Activated CD4-positive, alpha-beta memory T cell treated with anti-CD3 and anti-CD28 coated beads for 36 hours (primary cell): ENCODE data around the gene DIS3L2. TPM values are rescaled to one million over a fixed set of nuclear protein-coding genes. Genes with fewer than 3 reads are reported as not detected.
"Not testable (repeated sequence)": the region's sequence is repeated elsewhere in the genome, so short reads cannot be mapped to it uniquely, and the experiment has no call there.

Experiments used
- CTCF ChIA-PET: fragments of 350-600 bp; sonication (Branson Sonifier 250); formaldehyde crosslinking; loops from one replicate; lab custom pipeline; 2021; ENCODE audit warnings: antibody characterized with exemption, inconsistent platforms; lab: Charles Lee
- POLR2A ChIA-PET: fragments of 350-600 bp; sonication (Branson Sonifier 250); formaldehyde crosslinking; loops from one replicate; lab custom pipeline; 2021; ENCODE audit warnings: antibody characterized with exemption; lab: Charles Lee
- DNase-seq: peaks from one replicate; pipeline ENCODE4 v3.0.0-alpha.2; 2020
- H3K27ac Mint-ChIP-seq: one replicate; pipeline ENCODE4 v1.8.0; 2021; ENCODE audit warnings: mixed read lengths
- H3K27me3 Mint-ChIP-seq: one replicate; pipeline ENCODE4 v1.8.0; 2021; ENCODE audit warnings: mixed read lengths
- H3K36me3 Mint-ChIP-seq: one replicate; pipeline ENCODE4 v1.8.0; 2021; ENCODE audit warnings: mixed read lengths
- H3K4me1 Mint-ChIP-seq: one replicate; pipeline ENCODE4 v1.8.0; 2021; ENCODE audit warnings: low read depth, mixed read lengths
- H3K4me3 Mint-ChIP-seq: one replicate; pipeline ENCODE4 v1.8.0; 2021; ENCODE audit warnings: mild to moderate bottlenecking, mixed read lengths
- H3K9me3 Mint-ChIP-seq: one replicate; pipeline ENCODE4 v1.8.0; 2021; ENCODE audit warnings: mixed read lengths
- intact Hi-C: fragments of 100-400 bp; cut with micrococcal nuclease; formaldehyde crosslinking; loops from one replicate; pipeline ENCODE4 v1.15.1; 2023
- total RNA-seq, 2 experiments: library from RNA; stranded (reverse); gene quantifications; one replicate each; pipeline ENCODE4 v1.2.3, GENCODE V29; 2021

DIS3L2 gene
- total RNA-seq, 2 experiments from 2014 or later: 20.5 to 25.7 TPM

DNA sequence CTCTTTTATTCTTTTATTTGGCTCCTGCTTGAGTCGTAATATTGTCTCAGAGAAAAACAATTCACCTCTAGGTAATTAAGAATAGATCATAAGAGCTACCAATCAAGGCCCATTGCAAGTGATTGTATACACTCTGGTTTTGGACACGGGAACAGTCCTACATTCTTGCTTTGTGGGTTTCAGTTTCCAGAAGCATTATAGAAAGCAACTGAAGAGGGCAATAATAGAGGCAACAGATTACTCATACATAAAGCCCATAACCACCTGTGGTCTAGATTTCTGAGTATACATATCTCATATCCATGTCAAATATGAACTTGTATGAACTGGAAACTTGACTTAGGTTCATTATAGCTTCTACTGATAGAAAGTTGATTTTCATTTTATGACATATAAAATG lies 65.4 kb downstream of the DIS3L2 start:
- DNase-seq: no peak
- H3K36me3 Mint-ChIP-seq: peaks cover 49% of the 10 kb centered on the region
- intact Hi-C loops: loop anchor here (1.0 to 5.0 kb wide), 3 partner anchors 31 to 290 kb away; no protein-coding TSS in a partner anchor

DNA sequence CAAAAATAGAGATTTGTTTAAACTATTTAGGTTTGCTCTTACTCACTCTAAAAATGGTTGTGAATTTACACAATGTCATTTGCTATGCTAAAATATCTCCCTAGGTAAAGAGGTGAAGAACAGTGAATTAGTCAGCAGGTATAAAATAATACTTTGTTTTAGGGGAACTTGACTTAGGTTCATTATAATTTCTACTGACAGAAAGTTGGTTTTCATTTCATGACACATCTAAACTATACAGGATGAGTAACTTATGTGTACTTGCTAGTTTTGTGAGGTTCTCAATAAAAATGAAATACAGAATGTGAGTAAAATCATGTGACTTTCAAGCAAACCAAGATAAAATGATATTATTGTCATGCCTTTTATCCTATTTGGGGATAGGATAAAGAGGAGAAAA lies 66.0 kb downstream of the DIS3L2 start:
- Mint-ChIP-seq H3K9me3 (peaks cover 4% of the 10 kb centered on the region), H3K4me3 (no peak overlapping the region), H3K27me3 (peaks cover 2% of the 10 kb centered on the region), H3K27ac (peak overlapping the region; percentile 40), H3K36me3 (peaks cover 55% of the 10 kb centered on the region), H3K4me1 (peaks cover 30% of the 10 kb centered on the region)
- POLR2A ChIA-PET: interaction anchor here (1.0 to 1.6 kb wide), 3 partner anchors 31 to 66 kb away, joined by 3 to 10 read pairs (median 3); no protein-coding TSS in a partner anchor
- intact Hi-C loops: loop anchor here (1.0 to 5.0 kb wide), 3 partner anchors 31 to 290 kb away; no protein-coding TSS in a partner anchor
- DNase-seq: no peak
- CTCF ChIA-PET: interaction anchor here (1.5 to 3.4 kb wide), 2 partner anchors 31 to 115 kb away, joined by 3 to 13 read pairs; no protein-coding TSS in a partner anchor

More for the DNA sequence above, 65.4 kb downstream of the DIS3L2 start:
- Mint-ChIP-seq H3K4me3 (no peak overlapping the region), H3K9me3 (peaks cover under 1% of the 10 kb centered on the region), H3K27ac (peak overlapping the region; percentile 40), H3K4me1 (peaks cover 30% of the 10 kb centered on the region), H3K27me3 (peaks cover 2% of the 10 kb centered on the region)
- CTCF ChIA-PET: interaction anchor here (0.6 to 3.4 kb wide), 5 partner anchors 31 to 1207 kb away, joined by 3 to 13 read pairs (median 3); no protein-coding TSS in a partner anchor
- POLR2A ChIA-PET: interaction anchor here (1.0 to 1.6 kb wide), 3 partner anchors 28 to 66 kb away, joined by 3 to 10 read pairs (median 3); no protein-coding TSS in a partner anchor

DNA sequence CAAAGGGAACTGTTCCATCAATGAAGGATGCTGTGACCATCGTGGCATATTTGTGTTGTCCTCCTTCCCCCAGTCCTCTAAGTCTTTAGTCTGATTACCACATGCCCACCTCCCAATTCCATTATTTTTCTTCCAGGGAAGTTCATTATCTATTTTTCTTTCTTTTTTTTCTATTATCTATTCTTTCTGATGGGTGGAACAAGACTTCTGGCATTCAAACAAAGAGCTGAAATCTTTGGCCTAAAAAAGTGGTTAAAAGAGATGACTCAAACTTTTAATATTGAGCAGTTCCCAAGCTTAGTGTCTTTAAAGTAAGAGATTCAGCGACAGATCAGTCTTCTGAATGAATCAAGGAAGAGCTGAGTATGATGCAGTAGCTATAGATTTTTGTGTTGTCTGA lies 66.6 kb downstream of the DIS3L2 start:
- Mint-ChIP-seq H3K27ac (no peak overlapping the region), H3K27me3 (peaks cover 2% of the 10 kb centered on the region), H3K4me1 (peaks cover 30% of the 10 kb centered on the region), H3K4me3 (no peak overlapping the region), H3K9me3 (peaks cover 4% of the 10 kb centered on the region), H3K36me3 (peaks cover 57% of the 10 kb centered on the region)
- DNase-seq: no peak
- ChIA-PET POLR2A (interaction anchor here (1.0 kb wide), 1 partner anchor 30 kb away, joined by 3 read pairs; no protein-coding TSS in a partner anchor), CTCF (interaction anchor here (1.1 to 3.4 kb wide), 3 partner anchors 30 to 114 kb away, joined by 3 to 13 read pairs (median 3); no protein-coding TSS in a partner anchor)
- intact Hi-C loops: loop anchor here (5.0 kb wide), 1 partner anchor 289 kb away; no protein-coding TSS in a partner anchor

DNA sequence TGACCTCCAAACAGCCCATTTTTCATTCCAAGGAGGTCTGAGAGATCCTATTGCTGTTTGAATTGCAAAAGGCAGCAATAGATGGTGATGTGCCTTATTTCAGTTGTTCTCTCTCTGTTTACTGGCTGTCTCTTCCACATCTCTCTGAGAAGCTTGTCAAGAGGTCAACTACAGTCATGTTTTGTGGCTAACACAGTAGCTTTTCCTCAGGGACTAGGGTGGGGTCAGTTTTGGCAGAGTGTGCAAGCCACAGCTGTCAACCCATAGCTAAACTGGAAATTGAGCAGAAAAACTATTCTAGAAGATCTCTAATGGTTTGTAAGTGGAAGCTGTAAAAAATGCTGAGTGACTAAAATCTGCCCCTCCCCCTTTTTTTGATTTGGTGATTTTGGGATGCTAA lies 67.1 kb downstream of the DIS3L2 start:
- H3K27me3 Mint-ChIP-seq: peaks cover 2% of the 10 kb centered on the region
- peaks cover 4% of the 10 kb centered on the region for H3K9me3 Mint-ChIP-seq
- ChIA-PET CTCF (interaction anchor here (1.1 to 3.4 kb wide), 3 partner anchors 30 to 113 kb away, joined by 3 to 13 read pairs (median 3); no protein-coding TSS in a partner anchor), POLR2A (interaction anchor here (1.0 kb wide), 1 partner anchor 29 kb away, joined by 3 read pairs; no protein-coding TSS in a partner anchor)
- DNase-seq: no peak
- H3K4me1 Mint-ChIP-seq: peaks cover 30% of the 10 kb centered on the region
- no peak overlapping the region for H3K4me3 Mint-ChIP-seq
- intact Hi-C loops: loop anchor here (5.0 kb wide), 1 partner anchor 289 kb away; no protein-coding TSS in a partner anchor
- no peak overlapping the region for H3K27ac Mint-ChIP-seq
- peaks cover 63% of the 10 kb centered on the region for H3K36me3 Mint-ChIP-seq

DNA sequence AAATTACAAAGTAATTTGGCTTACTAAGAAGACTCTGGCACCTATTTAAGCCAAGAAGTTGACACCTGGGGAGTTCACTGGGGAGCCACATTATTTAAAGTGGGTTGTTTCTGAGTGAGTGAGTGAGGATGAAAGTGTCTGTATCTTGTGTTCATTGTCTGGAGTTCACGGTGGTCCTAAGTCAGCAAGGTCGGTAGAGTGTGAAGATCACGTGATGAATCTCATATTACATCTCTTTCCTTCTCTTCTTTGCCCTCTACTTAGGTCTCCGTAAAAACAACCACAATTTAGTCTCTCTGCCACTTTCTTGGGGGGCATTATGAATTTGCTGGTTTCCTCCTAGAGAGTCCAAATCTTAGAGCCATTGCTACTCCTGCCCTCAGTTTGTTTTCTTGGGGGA lies 67.8 kb downstream of the DIS3L2 start:
- DNase-seq: no peak
- intact Hi-C loops: loop anchor here (5.0 kb wide), 1 partner anchor 288 kb away; no protein-coding TSS in a partner anchor
- Mint-ChIP-seq H3K4me1 (peaks cover 30% of the 10 kb centered on the region), H3K4me3 (no peak overlapping the region), H3K9me3 (peaks cover 5% of the 10 kb centered on the region), H3K27me3 (peaks cover 2% of the 10 kb centered on the region), H3K36me3 (peaks cover 68% of the 10 kb centered on the region), H3K27ac (no peak overlapping the region)
- POLR2A ChIA-PET: no interaction called here
- CTCF ChIA-PET: interaction anchor here (1.1 to 1.5 kb wide), 2 partner anchors 104 to 113 kb away, joined by 3 read pairs; no protein-coding TSS in a partner anchor

DNA sequence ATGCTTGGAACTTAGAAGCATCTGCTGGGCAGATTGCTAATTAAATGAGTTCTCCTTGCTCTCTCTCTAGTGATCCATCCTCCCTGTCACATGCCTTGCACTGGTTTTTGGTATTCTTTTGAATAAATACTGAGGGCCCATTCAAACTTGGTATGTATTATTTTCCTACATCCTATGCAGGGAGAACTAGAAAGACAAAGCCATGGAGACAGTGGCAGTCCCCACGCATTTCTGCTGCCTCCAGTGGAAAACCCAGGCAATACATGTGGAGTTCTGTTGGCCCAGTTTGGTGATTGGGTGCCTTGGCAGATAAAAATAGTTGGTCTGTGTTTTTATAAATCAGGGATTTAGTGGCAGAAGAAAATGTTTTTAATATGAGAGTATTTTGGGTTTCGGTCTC lies 68.7 kb downstream of the DIS3L2 start:
- Mint-ChIP-seq H3K27ac (no peak overlapping the region), H3K27me3 (peaks cover 2% of the 10 kb centered on the region), H3K9me3 (peaks cover 12% of the 10 kb centered on the region), H3K4me3 (no peak overlapping the region), H3K4me1 (peaks cover 30% of the 10 kb centered on the region), H3K36me3 (peaks cover 71% of the 10 kb centered on the region)
- ChIA-PET CTCF (no interaction called here), POLR2A (no interaction called here)
- intact Hi-C loops: no loop called here
- DNase-seq: no peak

DNA sequence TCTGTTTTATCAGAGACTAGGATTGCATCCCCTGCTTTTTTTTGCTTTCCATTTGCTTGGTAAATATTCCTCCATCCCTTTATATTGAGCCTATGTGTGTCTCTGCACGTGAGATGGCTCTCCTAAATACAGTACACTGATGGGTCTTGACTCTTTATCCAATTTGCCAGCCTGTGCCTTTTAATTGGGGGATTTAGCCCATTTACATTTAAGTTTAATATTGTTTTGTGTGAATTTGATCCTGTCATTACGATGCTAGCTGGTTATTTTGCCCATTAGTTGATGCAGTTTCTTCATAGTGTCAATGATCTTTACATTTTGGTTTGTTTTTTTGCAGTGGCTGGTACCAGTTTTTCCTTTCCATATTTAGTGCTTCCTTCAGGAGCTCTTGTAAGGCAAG lies 73.8 kb downstream of the DIS3L2 start:
- Mint-ChIP-seq H3K36me3 (peaks cover 65% of the 10 kb centered on the region), H3K9me3 (peaks cover 19% of the 10 kb centered on the region)
- POLR2A ChIA-PET, H3K4me3 Mint-ChIP-seq, CTCF ChIA-PET, H3K27ac Mint-ChIP-seq, H3K4me1 Mint-ChIP-seq, intact Hi-C loops, DNase-seq, H3K27me3 Mint-ChIP-seq: not testable (repeated sequence)

DNA sequence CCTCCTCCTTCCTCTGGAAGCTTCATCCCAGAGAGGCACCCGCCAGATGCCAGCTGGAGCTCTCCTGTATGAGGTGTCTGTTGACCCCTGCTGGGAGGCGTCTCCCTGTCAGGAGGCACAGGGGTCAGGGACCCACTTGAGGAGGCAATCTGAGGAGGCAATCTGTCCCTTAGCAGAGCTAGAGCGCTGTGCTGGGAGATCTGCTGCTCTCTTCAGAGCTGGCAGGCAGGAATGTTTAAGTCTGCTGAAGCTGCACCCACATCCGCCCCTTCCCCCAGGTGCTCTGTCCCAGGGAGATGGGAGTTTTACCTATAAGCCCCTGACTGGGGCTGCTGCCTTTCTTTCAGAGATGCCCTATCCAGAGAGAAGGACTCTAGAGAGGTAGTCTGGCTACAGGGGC lies 75.4 kb downstream of the DIS3L2 start:
- H3K4me3 Mint-ChIP-seq, DNase-seq, H3K4me1 Mint-ChIP-seq, POLR2A ChIA-PET, intact Hi-C loops, H3K27me3 Mint-ChIP-seq, H3K27ac Mint-ChIP-seq, CTCF ChIA-PET: not testable (repeated sequence)
- Mint-ChIP-seq H3K9me3 (peaks cover 18% of the 10 kb centered on the region), H3K36me3 (peaks cover 51% of the 10 kb centered on the region)

DNA sequence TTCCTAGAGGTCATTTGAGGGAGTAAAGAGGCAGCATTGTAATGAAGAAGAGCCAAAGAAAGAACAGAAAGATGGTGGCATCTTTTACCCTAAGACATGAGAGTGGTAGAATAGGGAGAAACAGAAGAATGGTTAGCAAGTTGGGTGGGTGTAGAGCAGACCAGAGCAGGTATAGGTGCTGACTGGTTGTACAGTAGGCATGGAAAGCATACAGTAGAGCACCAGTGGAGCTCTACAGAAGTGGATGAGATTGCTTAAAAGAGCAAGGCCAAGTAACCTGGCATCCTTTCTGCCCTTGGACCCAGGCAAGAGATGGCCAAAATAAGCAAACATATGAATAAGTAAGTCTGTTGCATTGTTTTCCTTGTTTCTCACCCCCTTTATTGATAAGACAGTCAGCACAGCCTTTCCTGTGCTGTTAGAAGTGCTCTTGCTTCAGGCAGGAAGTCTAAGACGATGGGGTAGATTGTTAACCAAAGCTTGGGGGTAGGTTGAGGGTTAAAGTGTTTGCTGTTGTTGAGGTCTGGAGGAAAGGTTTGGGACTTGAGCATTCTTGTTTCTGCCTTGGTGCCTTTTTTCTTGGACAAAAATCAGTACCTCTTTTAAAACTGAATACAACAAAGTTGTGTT lies 76.9 kb downstream of the DIS3L2 start:
- no peak for DNase-seq
- Mint-ChIP-seq H3K36me3 (peaks cover 41% of the 10 kb centered on the region), H3K27me3 (no peaks in the 10 kb centered on the region), H3K9me3 (peaks cover 15% of the 10 kb centered on the region), H3K4me1 (peaks cover 14% of the 10 kb centered on the region), H3K27ac (no peak overlapping the region), H3K4me3 (no peak overlapping the region)
- ChIA-PET CTCF (no interaction called here), POLR2A (no interaction called here)
- intact Hi-C loops: no loop called here

DNA sequence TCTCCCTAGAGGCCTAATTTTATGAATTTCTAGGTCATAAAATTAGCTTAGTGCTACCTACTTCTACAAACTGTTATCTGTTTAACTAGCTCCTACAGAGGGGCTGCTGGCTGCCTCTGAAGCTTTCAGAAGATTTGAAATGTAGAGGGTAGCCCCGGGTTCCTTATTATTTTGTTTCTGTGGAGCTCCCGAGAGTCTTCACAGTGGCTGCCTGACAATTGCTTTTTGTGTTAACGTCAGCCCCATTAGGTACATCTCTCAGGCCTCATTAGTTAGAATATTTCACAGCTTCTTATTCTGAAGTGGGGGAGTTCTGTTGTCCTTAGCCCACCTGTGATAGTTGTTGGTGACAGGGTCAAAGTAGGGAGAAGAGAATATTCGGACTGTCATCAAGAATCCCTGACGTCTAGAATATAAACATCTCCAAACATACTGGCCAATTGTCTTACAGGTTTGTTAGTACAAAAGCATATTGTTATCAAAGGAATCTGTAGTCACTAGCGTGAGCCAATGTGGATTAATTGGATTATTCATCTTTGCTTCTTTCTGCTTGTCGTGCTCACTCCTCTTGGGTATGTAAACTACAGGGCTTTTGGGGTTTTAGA lies 77.5 kb downstream of the DIS3L2 start:
- no peak for DNase-seq
- intact Hi-C loops: no loop called here
- Mint-ChIP-seq H3K4me1 (peaks cover 16% of the 10 kb centered on the region), H3K27me3 (no peaks in the 10 kb centered on the region), H3K9me3 (peaks cover 15% of the 10 kb centered on the region), H3K4me3 (no peak overlapping the region), H3K27ac (no peak overlapping the region), H3K36me3 (peaks cover 36% of the 10 kb centered on the region)
- ChIA-PET CTCF (no interaction called here), POLR2A (no interaction called here)

DNA sequence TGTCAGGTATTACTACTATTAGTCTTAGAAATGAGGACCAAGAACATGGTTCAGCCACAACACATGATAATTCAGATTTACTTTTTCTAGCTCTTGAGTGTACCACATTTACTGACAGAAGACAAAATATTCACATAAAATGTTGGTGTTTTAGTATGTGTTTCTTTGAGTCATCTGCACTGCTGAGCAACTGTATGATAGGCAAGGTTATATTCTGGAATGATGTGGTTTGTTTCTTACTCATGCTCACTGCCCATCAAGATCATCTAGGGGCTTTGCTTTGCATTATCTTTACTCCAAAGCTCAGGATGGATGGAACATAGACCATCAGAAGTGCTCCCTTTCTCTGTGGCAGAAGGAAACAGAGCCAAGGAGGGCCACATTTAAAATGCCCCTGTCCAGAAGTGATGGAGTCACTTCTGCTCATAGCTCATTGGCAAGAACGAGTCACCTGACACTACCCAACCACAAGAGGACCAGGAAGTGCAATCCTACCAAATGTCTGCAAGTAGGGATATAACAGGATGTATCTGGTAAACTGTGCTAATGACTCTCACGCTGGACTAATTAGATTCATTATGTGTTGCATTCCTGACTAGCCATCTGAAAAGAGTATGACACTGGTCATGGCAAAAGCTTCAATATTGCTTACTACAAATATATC lies 81.5 kb downstream of the DIS3L2 start:
- H3K27ac Mint-ChIP-seq: no peak overlapping the region
- no peak overlapping the region for H3K4me3 Mint-ChIP-seq
- H3K9me3 Mint-ChIP-seq: no peaks in the 10 kb centered on the region
- intact Hi-C loops: no loop called here
- H3K27me3 Mint-ChIP-seq: no peaks in the 10 kb centered on the region
- peaks cover 9% of the 10 kb centered on the region for H3K36me3 Mint-ChIP-seq
- POLR2A ChIA-PET: no interaction called here
- DNase-seq: no peak
- CTCF ChIA-PET: interaction anchor here (0.8 kb wide), 1 partner anchor 64 kb away, joined by 3 read pairs; no protein-coding TSS in a partner anchor
- H3K4me1 Mint-ChIP-seq: peaks cover 10% of the 10 kb centered on the region
